H7 (cell line): ENCODE data around the gene CDC25B. TPM values are rescaled to one million over a fixed set of nuclear protein-coding genes. Genes with fewer than 3 reads are reported as not detected.
A peak's percentile ranks its signal among the peaks of the same experiment; 100 is the strongest.
"Not testable (repeated sequence)": the region's sequence is repeated elsewhere in the genome, so short reads cannot be mapped to it uniquely, and the experiment has no call there.

Experiments
- DNase-seq: peaks from one replicate; pipeline ENCODE4 v3.0.0; 2012
- H3K27me3 ChIP-seq: 2 replicates; pipeline ENCODE4 v1.6.0; 2011; ENCODE audit warnings: mild to moderate bottlenecking, low read length; ENCODE audit not compliant: control insufficient read depth, insufficient read depth
- H3K36me3 ChIP-seq: replicated peaks from 2 replicates; pipeline ENCODE4 v1.5.1; 2011; ENCODE audit warnings: low read length; ENCODE audit not compliant: control insufficient read depth, insufficient read depth
- H3K4me3 ChIP-seq: 2 replicates; pipeline ENCODE4 v1.5.1; 2011; ENCODE audit warnings: low read depth, mild to moderate bottlenecking, control low read depth, low read length, moderate library complexity; ENCODE audit not compliant: insufficient read depth
- total RNA-seq: library from RNA; depleted of rRNA; stranded (reverse); fragments of >200 nt; shearing (Covaris generic); gene quantifications from 2 replicates; pipeline ENCODE4 v1.2.3, GENCODE V29; 2014

CDC25B gene
- total RNA-seq, 1 experiment from 2014 or later: 30.7 TPM

DNA sequence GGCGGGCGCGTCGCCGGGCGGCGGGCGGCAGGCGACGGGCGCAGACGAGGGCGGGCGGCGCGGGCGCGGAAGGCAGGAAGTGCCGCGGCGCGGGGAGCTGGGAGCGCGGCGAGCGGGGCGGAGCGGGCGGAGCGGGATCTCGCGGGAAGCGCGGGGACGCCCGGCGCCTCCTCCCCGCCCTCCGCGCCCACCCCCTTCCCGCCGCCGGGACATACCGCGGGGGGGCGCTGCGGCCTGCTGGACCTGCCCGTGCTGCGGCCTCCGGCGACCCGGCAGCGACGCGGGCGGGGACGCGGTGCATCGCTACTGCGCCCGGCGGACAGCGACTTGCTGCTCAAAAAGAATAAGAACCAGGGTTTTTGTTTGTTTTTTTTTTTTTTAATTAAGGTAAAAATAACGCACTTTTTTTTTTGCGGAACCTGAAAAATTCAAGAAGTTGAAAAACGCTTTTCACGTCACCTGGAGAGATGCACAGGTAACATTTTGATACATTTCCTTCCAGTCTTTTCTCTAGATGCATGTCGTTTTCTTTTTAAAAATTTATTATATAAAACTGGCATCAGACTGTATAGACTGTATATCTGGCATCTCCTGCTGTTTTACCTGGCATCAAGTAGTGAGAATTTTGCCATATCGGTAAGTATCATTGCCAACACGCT, 9.3 kb upstream of the CDC25B start, which contains the start of gene CENPB:
CENPB (minus strand) TSS at position 76 of the 659 bp plus-strand sequence. CDS start 257 bp downstream, outside the sequence.
- Histone ChIP-seq H3K36me3 (no peaks in the 10 kb centered on the region), H3K4me3 (peak within 1 kb of the TSS; percentile 74), H3K27me3 (peaks cover 15% of the 10 kb centered on the region)
- DNase-seq: peak; percentile 99

DNA sequence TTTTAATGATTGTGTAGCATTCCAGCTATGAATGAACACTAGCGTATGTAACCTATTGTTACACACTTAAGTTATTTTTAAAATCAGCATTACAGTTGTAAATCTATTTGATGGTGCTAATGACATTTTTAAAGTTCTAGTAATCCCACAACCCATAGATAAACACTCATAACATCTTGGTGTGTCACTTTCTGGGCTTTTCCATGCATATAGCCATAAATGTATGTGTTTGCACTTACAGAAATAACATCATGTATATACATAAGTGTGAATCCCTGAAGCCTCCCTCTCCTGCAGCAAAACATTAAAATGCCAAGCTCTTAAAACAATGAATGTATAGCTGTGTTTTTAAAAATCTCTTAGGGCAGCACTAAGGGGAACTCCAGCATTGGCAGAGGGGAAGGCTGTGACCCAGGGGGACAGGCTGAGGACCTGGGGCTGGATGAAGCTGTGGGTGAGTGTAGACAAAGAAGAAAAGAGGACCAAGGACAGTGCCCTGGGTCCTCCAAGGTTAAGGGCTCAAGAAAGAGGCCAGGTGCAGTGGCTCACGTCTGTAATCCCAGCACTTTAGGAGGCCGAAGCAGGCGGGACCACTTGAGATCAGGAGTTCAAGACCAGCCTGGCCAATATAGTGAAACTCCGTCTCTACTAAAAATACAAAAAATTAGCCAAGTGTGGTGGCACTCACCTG, 8.6 kb upstream of the CDC25B start:
- Histone ChIP-seq H3K4me3 (no peak overlapping the region), H3K36me3 (no peaks in the 10 kb centered on the region), H3K27me3 (peaks cover 15% of the 10 kb centered on the region)
- no peak for DNase-seq

DNA sequence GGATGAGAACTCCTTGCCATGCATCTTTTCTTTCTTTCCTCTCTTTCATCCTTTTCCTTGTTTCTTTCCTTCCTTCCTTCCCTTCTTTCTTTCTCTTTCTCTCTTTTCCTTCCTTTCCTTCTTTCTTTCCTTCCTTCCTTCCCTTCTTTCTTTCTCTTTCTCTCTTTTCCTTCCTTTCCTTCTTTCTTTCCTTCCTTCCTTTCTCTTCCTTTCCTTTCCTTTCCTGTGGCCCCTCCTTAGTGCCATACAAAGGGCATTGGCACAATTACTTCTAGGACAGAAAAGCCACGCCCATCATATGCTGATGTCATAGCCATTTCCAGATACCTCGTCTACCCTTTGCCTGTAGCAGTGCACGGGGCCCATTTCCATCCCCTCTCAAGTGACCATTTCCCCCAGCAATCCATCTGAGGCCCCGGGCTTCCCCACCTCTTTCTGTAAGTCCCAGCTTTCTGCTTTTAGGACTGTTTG, 7.4 kb upstream of the CDC25B start:
- Histone ChIP-seq H3K36me3 (no peaks in the 10 kb centered on the region), H3K4me3 (no peak overlapping the region), H3K27me3 (peaks cover 15% of the 10 kb centered on the region)
- no peak for DNase-seq

DNA sequence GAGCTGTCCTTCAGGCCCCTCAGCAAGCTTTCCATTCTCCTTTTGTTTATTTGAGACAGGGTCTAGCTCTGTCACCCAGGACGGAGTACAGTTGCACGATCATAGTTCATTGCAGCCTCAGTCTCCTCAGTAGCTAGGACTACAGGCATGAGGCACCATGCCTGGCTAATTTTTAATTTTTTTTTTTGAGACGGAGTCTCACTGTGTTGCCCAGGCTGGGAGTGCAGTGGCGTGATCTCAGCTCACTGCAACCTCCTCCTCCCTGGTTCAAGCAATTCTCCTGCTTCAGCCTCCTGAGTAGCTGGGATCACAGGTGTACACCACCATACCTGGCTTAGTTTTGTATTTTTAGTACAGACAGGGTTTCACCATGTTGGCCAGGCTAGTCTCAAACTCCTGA, 6.9 kb upstream of the CDC25B start:
- not testable (repeated sequence) for H3K4me3 ChIP-seq, H3K36me3 ChIP-seq, DNase-seq
- H3K27me3 ChIP-seq: peaks cover 15% of the 10 kb centered on the region

DNA sequence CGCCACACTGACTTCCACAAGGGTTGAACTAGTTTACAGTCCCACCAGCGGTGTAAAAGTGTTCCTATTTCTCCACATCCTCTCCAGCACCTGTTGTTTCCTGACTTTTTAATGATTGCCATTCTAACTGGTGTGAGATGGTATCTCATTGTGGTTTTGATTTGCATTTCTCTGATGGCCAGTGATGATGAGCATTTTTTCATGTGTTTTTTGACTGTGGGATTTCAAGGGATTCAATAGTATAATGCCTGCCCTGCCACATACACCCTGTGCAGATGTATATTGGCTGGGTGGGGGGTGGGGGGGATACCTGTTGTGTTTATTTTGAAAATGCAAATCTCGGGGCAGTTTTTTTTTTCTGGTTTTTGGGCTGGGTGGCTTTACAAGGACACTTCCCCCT, 1.9 kb upstream of the CDC25B start:
- not testable (repeated sequence) for H3K4me3 ChIP-seq, DNase-seq, H3K36me3 ChIP-seq, H3K27me3 ChIP-seq

DNA sequence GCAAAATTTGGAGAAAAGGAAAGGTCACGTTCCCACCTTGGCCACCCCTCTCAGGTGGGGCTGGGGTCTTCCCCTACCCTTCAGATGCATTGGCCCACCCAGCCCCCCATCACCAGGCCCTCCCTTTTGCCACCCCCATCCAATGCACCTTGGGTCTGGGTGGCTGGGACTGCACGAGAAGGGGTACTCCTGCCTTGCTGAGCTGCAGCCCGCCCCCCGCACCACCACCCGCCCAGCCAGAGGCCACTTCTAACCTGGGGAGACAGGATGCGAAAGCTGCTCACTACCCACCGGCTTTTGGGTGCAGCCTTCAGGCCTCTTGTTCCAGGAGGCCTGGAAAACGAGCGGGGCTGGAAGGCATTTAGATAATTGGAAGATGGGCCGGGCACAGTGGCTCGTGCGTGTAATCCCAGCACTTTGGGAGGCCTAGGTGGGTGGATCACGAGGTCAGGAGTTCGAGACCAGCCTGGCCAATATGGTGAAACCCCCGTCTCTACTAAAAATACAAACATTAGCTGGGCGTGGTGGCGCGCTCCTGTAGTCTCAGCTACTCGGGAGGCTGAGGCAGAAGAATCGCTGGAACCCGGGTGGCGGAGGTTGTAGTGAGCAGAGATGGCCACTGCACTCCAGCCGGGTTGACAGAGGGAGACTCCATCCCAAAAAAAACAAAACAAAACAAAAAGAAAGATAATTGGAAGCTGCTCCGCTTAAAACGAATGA, 1.2 kb upstream of the CDC25B start:
- DNase-seq: peak; percentile 29
- no peaks in the 10 kb centered on the region for H3K36me3 ChIP-seq
- H3K4me3 ChIP-seq: no peak overlapping the region
- peaks cover 2% of the 10 kb centered on the region for H3K27me3 ChIP-seq

DNA sequence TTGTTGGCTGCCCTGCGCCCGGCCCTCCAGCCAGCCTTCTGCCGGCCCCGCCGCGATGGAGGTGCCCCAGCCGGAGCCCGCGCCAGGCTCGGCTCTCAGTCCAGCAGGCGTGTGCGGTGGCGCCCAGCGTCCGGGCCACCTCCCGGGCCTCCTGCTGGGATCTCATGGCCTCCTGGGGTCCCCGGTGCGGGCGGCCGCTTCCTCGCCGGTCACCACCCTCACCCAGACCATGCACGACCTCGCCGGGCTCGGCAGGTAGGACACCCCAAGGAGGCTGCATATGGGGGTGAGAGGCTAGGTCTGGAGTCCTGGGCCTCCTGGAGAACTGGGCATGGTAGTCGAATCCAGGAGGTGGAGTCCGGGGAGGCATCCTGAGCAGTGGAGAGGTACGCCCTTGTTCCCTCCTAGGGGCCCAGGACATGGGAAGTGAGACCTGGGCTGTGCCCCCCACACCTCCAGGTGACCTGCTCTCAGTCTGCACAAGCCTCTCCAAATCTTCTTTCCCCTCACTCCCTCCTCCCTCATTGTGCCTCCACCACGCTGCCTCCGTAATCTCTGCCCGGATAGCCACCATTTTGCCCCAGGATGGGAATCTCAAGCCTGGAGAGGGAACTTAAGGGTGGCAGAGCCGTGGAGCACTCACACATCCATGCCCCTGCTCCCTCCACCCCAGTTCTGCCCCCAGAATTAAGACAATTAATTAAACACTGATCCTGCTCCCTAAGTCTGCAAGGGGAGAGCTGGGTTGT, 541 bp downstream of the CDC25B start:
- peaks cover 2% of the 10 kb centered on the region for H3K27me3 ChIP-seq
- peak; percentile 70 for DNase-seq
- peak overlapping the region; percentile 83 for H3K4me3 ChIP-seq
- H3K36me3 ChIP-seq: no peaks in the 10 kb centered on the region; the same call in none of the 2 replicates

DNA sequence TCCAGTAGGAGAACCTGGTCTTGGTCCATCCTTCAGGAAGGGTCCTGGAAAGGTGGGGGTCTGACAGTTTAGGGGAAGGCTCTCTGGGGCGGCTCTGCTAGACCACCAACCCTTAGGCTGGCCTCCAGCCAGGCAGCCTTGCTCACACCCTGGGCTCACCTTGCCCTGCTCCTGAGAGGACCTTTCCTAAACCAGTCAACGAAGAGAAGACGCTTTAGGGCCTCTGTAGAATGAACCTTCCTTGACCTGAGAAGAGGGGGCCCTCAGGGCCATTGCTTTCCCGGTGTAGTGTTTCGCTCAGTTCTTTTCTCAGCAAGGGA, 1.1 kb downstream of the CDC25B start:
- H3K4me3 ChIP-seq: peak overlapping the region; percentile 83
- peaks cover 2% of the 10 kb centered on the region for H3K27me3 ChIP-seq
- no peak for DNase-seq
- no peaks in the 10 kb centered on the region; the same call in none of the 2 replicates for H3K36me3 ChIP-seq

DNA sequence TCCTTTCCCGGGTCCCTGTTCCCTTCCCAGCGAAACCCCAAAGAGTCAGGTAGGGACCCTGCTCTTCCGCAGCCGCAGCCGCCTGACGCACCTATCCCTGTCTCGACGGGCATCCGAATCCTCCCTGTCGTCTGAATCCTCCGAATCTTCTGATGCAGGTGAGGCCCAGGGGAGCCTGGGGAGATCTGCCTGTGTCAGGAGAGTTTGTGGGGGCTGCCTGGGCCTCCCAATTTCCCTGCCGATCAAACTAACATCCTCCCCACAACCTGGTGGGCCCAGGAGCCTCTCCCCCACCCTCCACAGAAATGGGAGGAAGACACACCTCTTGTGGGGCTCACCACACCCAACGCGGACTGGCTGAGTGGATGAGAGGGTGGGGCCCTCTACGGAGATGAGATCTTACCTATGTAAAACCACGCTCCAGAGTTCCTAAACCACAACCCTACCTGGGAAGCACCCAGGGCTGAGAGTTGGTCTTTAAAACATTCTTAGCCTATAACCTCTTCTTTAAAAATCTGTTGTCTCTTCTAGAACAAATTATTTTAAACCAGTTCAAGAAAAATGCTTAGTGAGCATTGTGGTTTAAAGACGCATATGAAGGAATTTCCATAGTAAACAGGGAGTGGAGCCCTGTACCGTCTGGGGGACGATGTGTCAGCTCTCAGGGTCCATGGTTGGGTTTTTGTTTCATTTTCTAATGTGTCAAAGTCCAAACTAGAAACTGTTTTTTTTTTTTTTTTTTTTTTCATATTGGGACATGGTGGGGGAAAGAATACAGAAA, 1.7 kb downstream of the CDC25B start:
- peak; percentile 48 for DNase-seq
- H3K36me3 ChIP-seq: peaks cover under 1% of the 10 kb centered on the region
- no peak overlapping the region; the same call in 1 of the 2 replicates for H3K4me3 ChIP-seq
- H3K27me3 ChIP-seq: peaks cover 2% of the 10 kb centered on the region

DNA sequence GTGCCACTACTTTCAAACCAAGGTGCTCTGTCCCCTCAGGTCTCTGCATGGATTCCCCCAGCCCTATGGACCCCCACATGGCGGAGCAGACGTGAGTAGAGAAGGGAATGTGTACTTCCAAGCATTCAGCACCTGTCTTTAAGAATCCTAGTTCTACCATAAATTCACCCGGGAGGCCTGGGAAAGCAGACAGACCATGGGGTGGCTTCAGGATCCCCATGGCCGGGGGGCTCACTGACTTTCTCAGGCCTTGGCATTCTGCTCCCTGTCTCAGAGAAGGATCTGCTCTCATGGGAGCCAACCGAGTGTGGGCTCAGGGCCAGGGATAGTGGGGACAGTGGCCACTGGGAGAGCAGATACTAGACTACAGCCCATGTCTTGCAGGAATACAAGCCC, 2.3 kb downstream of the CDC25B start:
- Histone ChIP-seq H3K27me3 (peaks cover 2% of the 10 kb centered on the region), H3K36me3 (peaks cover 4% of the 10 kb centered on the region), H3K4me3 (no peak overlapping the region)
- no peak for DNase-seq

DNA sequence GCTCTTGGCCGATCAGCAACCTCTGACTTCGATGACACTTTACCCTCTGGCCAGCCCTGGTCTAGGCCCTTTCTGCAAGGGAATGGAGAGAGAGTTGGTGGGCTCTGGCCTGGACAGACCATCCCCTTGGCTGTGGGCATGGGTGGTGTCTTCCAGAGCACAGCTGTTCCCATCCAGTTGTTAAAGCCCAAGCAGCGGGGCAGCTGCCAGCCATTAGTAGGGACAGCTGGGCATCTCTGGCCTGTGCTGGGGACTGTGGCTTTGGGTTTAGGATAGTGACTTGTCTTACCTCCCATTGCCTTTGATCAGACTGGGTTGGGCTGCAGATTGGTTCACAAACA, 2.8 kb downstream of the CDC25B start:
- no peak overlapping the region for H3K4me3 ChIP-seq
- peaks cover 8% of the 10 kb centered on the region for H3K36me3 ChIP-seq
- H3K27me3 ChIP-seq: peaks cover 2% of the 10 kb centered on the region
- no peak for DNase-seq

DNA sequence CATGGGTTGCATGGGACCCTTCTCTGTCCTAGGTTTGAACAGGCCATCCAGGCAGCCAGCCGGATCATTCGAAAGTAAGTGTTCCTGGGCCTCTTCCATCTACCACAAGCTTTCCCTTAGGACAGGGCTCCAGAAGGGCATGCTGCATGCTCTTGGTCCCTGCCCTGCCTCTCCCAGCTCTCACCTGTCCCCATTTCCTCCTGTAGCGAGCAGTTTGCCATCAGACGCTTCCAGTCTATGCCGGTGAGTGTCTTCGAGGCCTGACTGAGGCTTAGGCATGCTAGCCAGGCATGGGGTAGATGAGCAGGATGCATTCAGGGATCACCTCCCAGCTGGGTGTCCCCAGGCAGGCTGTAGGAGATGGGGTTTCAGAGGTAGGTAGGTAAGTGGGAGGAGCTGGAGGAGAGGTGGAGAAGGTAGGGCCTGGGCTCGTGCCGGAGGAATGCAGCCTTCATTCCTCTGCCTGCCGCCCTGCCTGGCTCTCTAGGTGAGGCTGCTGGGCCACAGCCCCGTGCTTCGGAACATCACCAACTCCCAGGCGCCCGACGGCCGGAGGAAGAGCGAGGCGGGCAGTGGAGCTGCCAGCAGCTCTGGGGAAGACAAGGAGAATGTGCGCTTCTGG, 4.3 kb downstream of the CDC25B start:
- DNase-seq: peak; percentile 86
- Histone ChIP-seq H3K36me3 (peaks cover 8% of the 10 kb centered on the region), H3K27me3 (peaks cover 2% of the 10 kb centered on the region), H3K4me3 (no peak overlapping the region)

DNA sequence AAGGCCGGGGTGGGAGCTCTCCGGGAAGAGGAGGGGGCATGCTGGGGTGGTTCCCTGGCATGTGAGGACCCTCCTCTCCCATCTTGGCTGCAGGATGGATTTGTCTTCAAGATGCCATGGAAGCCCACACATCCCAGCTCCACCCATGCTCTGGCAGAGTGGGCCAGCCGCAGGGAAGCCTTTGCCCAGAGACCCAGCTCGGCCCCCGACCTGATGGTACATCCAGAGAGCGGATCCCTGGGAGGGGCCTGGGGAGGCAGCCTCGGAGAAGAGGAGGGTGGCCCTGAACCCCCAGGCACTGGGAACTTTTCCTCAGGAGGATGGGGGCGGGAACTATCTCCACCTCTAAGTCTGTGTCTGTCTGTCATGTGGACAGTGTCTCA, 4.8 kb downstream of the CDC25B start:
- DNase-seq: no peak
- H3K36me3 ChIP-seq: peaks cover 10% of the 10 kb centered on the region
- peaks cover 2% of the 10 kb centered on the region for H3K27me3 ChIP-seq
- H3K4me3 ChIP-seq: no peak overlapping the region
